ENCODE results near the gene DNAJC15.
A peak's percentile ranks its signal among the peaks of the same experiment; 100 is the strongest.

The DNAJC15 gene

GRCh38 chr13:43088093-43088511 lies 64.7 kb downstream of the DNAJC15 start:
- DNase-seq = peak; percentile 48

DNA sequence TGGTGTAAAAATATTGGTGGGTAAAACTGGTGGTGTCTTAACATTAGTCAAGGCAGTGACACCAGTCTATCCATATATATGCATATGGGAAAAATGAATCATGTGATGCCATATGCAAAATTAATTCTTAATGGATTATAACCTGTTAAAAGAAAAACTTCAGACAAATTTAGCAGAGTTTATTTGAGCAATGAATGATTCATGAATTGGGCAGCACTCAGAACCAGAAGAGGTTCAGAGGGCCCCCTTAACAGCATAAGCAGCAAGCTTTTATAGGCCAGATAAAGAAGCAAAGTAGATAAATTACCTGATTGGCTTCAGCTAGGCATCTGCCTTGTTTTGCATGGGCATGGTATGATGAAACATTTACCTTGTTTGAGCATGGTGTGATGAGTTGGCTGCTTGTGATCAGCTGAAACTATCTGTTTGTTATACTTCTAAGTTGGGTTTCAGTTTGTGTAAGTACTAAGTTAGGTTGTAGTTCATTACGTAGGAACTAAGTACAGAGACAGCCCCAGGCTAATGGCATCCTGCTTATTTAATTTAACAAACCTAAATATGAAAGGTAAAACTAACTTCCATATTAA lies 66.6 kb downstream of the DNAJC15 start:
- no peak for DNase-seq

DNA sequence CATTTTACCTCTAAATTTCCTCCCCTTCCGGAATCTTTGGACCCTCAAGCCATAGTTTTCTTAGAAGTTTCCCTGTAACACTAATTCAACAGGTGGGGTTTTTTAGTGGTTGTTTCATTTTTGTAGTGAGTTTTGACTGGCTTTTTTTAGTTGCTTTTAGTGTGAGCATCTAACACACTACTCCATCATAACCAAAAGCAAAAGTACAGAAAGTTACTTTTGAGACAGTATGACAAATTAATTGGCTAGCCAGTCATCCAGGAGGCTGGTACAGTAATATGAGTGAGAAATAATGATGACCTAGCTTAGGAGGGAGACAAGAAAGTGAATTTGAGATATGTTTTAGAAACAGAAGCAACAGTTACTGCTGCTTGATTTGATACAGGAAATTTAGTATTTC lies 71.5 kb downstream of the DNAJC15 start:
- DNase-seq = peak; percentile 23

GRCh38 chr13:43095771-43096719 lies 72.7 kb downstream of the DNAJC15 start:
- no peak for DNase-seq

- no peak for DNase-seq
Measured at GRCh38 chr13:43100667-43101066, 77.3 kb downstream of the DNAJC15 start.

DNA sequence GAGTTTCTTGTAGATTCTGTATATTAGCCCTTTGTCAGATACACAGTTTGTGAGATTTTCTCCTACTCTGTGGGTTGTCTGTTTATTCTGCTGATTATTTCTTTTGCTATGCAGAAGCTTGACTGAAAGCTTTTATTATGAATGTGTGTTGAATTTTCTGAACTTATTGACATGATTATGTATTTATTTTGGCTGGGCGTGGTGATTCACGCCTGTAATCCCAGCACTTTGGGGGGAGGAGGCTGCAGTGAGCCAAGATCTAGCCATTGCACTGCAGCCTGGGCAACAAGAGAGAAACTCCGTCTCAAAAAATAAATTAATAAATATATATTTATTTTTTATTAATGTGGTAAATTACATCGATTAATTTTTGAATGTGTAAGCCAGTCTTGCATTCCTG lies 78.9 kb downstream of the DNAJC15 start:
- DNase-seq = no peak

- DNase-seq = no peak
Measured at GRCh38 chr13:43107780-43108179, 84.4 kb downstream of the DNAJC15 start.

DNA sequence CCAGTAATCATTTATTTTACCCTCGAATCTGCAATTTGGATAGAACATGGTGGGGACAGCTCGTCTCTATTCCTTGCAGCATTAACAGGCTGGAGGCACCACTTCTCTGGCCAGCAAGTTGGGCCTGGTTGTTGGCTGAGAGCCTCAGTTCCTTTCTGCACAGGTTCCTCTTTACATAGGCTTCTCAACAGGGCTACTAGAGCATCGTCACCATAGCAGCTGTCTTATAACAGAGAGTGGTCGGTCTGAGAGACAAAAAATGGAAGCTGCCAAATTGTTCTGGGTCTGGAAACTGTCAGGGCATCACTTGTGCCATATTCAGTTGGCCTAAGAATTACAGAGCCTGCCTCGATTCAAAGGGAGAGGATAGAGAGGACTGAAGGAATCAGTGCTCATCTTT lies 86.7 kb downstream of the DNAJC15 start:
- DNase-seq = no peak

GRCh38 chr13:43110658-43111057 lies 87.3 kb downstream of the DNAJC15 start:
- DNase-seq = no peak

- DNase-seq = no peak
Measured at GRCh38 chr13:43111559-43112400, 88.4 kb downstream of the DNAJC15 start.

DNA sequence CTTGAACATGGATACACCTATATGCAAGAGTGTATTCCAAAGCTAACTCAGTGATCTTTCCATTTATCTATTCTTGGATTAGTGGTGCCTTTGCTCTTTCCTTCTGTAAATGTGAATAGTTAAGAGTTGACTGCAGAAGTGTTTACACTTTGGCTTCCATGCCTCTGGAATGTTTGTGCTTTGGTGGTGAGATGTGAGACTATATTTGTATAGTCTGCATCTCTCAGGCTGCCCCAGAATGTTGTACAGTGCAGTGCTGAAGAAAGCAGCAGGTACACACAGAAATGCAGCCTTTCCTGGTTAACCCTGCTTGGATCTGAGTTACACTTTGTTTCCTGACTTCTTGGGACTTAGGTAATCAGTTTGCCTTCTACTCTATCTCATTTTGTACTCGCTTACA lies 90.2 kb downstream of the DNAJC15 start:
- no peak for DNase-seq

DNA sequence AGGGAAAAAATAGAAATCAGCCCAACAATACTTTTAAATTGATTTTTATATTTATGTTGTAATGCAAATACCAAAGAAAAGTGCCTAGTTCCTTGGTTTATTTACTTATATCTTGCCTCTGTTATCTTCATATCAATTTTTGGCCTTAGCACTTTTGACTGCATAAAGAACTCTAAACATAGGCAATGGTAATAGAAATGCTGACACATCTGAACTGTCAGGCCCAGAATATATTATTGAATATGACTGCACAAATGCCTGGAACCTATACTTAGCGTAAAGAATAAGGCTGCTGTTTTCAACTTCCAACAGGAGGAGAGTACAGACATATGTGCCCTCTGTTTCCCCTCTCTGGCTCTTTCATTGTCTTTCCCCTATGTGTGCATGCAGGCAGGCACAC lies 91.1 kb downstream of the DNAJC15 start:
- DNase-seq = no peak

DNA sequence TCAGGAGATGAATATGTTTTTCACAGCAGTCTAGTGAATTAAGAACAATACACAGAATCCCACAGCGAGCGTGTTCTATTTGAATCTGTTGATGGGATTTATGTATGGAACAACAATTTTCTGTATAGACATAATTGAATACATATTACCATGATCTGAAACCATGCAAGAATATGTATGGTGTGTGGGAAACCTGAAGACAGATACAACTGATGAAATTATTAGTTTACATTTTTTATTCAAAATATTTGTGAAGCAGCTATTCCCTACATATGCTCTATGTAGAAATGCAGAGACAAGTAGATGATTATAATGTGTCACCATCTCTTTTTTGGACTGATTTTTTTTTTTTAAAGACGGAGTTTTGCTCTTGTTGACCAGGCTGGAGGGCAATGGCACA lies 91.8 kb downstream of the DNAJC15 start:
- no peak for DNase-seq

GRCh38 chr13:43116242-43116641 lies 92.9 kb downstream of the DNAJC15 start:
- no peak for DNase-seq

DNA sequence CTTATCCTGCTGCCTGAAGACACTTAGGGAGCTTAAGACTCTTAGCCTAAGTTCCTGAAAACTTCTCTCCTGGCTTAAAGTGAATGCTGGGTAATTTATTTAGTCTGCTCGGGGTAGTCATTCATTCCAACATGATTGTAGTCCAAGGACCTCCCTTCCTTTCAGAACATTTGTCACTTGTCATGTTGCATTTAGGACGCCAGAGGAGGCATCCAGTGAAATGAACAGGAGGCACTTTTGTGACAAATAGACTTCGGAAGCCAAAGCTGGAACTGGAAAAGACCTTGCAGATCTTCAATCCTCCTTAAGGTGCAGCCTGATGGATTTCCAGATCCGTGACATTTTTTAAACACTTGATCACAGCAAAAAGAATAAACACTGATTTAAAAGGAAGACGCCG lies 95.1 kb downstream of the DNAJC15 start:
- no peak for DNase-seq

- no peak for DNase-seq
Measured at GRCh38 chr13:43119206-43119605, 95.8 kb downstream of the DNAJC15 start.

DNA sequence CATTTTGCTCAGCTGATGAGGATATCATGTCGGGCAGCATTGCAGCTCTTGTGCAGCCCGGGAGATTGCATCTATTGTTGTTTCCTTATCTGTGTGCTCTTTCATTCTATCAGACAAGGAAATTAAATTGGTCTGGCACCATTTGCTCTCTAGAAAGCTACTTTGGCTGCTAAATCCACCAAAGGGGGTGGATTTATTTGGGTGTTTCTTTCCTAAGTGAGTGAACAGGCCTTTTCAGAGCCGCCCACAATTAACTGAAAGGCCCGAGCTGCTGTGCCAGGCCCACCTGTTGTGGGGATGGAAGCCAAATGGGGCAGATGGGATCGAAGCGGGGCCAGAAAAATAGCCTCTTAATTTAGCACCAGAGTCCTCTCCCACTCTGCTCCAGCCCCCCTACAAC lies 99.4 kb downstream of the DNAJC15 start:
- no peak for DNase-seq

GRCh38 chr13:43123856-43124255 lies 100.5 kb downstream of the DNAJC15 start:
- no peak for DNase-seq

DNA sequence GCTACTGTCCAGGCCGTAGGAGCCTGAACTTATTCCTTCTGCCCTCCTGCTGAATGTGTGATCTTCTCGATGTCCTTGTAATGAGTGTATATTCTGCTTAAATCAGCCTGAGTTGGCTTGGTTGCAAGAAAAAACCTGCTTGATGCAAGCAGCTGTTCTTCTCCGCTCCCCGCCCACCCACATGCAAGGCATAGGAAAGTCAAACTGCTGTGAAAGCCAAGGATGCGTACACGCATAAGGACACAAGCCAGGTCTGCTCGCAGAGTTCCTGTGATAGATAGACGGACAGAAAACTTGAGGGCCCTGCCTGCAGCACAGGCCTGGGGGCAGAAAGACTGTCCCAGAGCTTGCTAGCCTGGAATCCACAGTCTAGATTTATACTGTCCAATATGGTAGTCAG lies 101.1 kb downstream of the DNAJC15 start:
- no peak for DNase-seq

DNA sequence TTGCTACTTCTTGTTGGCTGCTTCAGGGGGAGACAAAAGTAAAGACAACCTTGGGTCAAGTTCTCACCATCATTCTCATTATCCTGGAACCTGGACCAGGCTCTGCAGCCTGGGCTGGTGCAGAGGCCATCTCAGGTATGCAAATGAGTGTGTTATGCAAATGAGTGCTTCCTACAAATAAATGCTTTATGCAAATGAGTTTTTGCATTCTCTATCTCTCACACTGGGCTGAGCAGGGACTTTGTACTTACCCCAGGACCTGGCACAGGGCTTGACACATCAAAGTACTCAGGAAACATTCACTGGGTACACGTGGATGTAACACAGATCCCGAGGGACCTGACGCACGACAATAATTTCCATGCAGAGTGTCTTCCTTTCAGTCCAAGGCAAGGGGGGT lies 103.0 kb downstream of the DNAJC15 start:
- no peak for DNase-seq

DNA sequence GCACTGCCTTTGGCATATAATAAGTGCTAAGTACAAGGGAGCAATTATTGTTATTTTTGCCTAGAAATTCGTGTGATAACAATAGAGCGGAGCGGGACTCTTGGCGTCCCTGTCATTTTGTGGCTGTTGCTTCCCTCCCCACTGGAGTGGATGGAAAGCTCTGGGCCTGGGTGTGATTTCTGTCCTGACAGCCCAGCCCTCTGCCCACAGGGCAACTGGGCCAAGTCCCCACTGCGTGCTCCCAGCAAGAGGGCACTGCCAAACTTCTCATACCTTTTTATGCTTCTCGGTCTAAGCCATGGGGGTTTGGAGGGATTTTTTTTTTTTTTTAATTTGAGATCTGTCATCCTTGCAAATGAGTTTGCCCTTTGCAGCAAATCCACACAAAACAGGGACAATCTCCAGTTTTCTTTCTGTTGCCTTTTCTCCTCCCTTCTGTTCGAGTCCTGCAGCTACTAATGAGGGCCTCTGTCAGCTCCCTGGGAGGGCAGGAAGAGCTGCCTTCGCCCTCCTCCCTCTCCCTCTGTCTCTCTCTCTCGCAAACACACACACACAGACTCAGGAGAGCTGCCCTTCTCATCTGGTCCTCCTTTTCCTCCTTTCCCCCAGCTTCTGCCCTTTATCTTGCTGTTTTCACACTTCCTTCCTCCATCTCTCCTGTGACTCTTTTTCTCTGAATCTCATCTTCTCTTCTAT lies 103.9 kb downstream of the DNAJC15 start:
- no peak for DNase-seq

DNA sequence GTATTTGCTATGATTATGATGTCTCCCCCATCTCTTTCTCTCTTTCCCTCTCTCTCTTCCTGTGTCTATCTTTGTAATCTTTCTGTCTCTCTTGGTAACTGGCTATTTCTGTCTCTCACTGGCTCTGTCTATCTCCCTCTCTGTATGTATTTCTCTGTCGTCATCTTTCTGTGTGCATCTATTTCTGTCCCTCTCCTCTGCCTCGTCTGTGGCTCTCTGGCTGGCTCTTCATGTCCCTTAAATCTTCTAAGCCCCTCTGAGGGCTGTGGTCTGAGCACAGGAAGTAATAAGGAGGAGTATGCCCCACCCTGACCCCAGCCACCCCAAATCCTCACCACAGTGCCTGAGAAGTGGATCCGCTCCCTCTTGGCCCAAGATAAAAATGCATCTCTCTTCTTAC lies 104.4 kb downstream of the DNAJC15 start:
- DNase-seq = no peak

- no peak for DNase-seq
Measured at GRCh38 chr13:43128504-43128961, 105.1 kb downstream of the DNAJC15 start.
